ENCODE results near the gene YARS1. TPM values are rescaled to one million over a fixed set of nuclear protein-coding genes. Genes with fewer than 3 reads are reported as not detected.

YARS1 gene
- total and polyA plus RNA-seq, 2 experiments from 2014 or later, result 135 to 179 TPM

DNA sequence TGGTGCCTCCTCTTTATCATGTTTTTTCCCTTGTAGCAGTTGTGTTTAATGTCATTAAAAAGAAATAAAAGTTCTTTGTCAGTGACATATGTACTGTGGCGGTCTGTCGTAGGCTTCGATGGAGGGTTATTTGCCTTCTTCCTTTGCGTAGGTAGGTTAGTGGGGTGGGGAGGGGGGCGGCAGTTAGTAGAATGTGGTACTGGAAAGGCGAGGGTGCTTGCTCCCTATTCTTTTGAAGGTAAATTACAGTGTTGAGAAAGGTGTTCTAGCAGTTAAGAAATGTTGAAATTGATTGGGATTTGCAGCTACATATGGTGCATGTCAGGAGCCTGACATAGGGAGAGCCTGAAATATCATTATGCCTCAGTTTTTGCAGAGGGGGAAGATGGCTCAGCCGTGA lies 41.6 kb upstream of the YARS1 start:
- Histone ChIP-seq H3K79me2 (ENCODE audit: insufficient read depth) (no peaks in the 10 kb centered on the region), H3K27me3 (replicated peaks; ENCODE audit: insufficient read depth) (no peaks in the 10 kb centered on the region), H3K4me2 (ENCODE audit: unreplicated experiment) (no peak overlapping the region), H3K9ac (no peak overlapping the region), H2AFZ (no peak overlapping the region), H3K4me3 (no peak overlapping the region), H3K9me2 (ENCODE audit: insufficient read depth) (no peaks in the 10 kb centered on the region), H3K9me3 (ENCODE audit: low read depth) (no peaks in the 10 kb centered on the region), H4K20me1 (ENCODE audit: insufficient read depth) (no peaks in the 10 kb centered on the region), H3K4me1 (ENCODE audit: insufficient read depth) (peaks cover 6% of the 10 kb centered on the region; the same call in 1 of the 2 replicates), H3K27ac (no peak overlapping the region), H3K36me3 (ENCODE audit: low read depth) (peaks cover 33% of the 10 kb centered on the region), H3F3A (ENCODE audit: insufficient read depth) (no peaks in the 10 kb centered on the region)
- DNase-seq, result no peak
- 91% methylated on average over 7 of the region's 7 CpGs for WGBS, 2 experiments (ENCODE audit: low coverage in 1 of 2, low lambda C conversion rate in 2 of 2, missing lambda C conversion rate in 2 of 2)
- in situ Hi-C loops (cut with MboI), result no loop called here
- no peak for TF ChIP-seq EZH2phosphoT487 (IDR thresholded peaks at IDR 0.05; ENCODE audit: insufficient read depth, low read depth)
- TF ChIP-seq EZH2 (IDR thresholded peaks at IDR 0.05; ENCODE audit: insufficient read depth, poor library complexity, severe bottlenecking), result no peak

DNA sequence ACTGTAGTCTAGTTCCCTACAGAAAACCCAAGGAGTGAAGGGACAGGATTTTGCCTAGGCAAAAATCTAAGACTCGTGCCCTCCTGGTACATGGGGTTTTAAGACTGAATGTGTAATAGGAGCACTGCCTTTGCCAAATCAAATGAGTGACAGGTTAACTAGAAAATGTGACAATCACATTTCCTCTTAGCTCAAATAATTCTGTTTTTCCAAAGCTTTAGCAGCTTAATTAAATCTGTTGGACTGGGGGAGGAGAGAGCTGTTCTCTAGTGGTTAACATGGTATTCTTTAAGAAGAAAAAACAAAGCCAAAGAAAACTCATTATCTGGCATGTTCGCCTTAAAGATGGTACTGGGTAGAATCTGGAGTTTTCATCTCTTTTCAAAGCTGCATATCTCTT lies 41.0 kb upstream of the YARS1 start:
- Histone ChIP-seq H3K4me1 (ENCODE audit: insufficient read depth) (peaks cover 6% of the 10 kb centered on the region; the same call in 1 of the 2 replicates), H3K9me2 (ENCODE audit: insufficient read depth) (no peaks in the 10 kb centered on the region), H3K27ac (no peak overlapping the region), H2AFZ (no peak overlapping the region), H4K20me1 (ENCODE audit: insufficient read depth) (no peaks in the 10 kb centered on the region), H3K4me2 (ENCODE audit: unreplicated experiment) (no peak overlapping the region), H3K27me3 (replicated peaks; ENCODE audit: insufficient read depth) (no peaks in the 10 kb centered on the region), H3K79me2 (ENCODE audit: insufficient read depth) (no peaks in the 10 kb centered on the region), H3F3A (ENCODE audit: insufficient read depth) (no peaks in the 10 kb centered on the region), H3K9ac (no peak overlapping the region), H3K4me3 (no peak overlapping the region), H3K9me3 (ENCODE audit: low read depth) (no peaks in the 10 kb centered on the region), H3K36me3 (ENCODE audit: low read depth) (peaks cover 33% of the 10 kb centered on the region)
- 96 to 98% methylated on average over 2 of the region's 2 CpGs for WGBS, 2 experiments (ENCODE audit: low coverage in 1 of 2, low lambda C conversion rate in 2 of 2, missing lambda C conversion rate in 2 of 2)
- no peak for TF ChIP-seq EZH2phosphoT487 (IDR thresholded peaks at IDR 0.05; ENCODE audit: insufficient read depth, low read depth)
- no peak for TF ChIP-seq EZH2 (IDR thresholded peaks at IDR 0.05; ENCODE audit: insufficient read depth, poor library complexity, severe bottlenecking)
- no peak for DNase-seq
- in situ Hi-C loops (cut with MboI), result no loop called here

- DNase-seq, result no peak
- H3K4me2 ChIP-seq (ENCODE audit: unreplicated experiment), result no peak overlapping the region
- 96 to 97% methylated on average over 13 of the region's 13 CpGs for WGBS, 2 experiments (ENCODE audit: low coverage in 1 of 2, low lambda C conversion rate in 2 of 2, missing lambda C conversion rate in 2 of 2)
- peaks cover 33% of the 10 kb centered on the region for H3K36me3 ChIP-seq (ENCODE audit: low read depth)
- H3K4me3 ChIP-seq, result no peak overlapping the region
- no peaks in the 10 kb centered on the region for H3F3A ChIP-seq (ENCODE audit: insufficient read depth)
- no peak overlapping the region for H3K9ac ChIP-seq
- in situ Hi-C loops (cut with MboI), result no loop called here
- no peaks in the 10 kb centered on the region for H4K20me1 ChIP-seq (ENCODE audit: insufficient read depth)
- no peaks in the 10 kb centered on the region for H3K4me1 ChIP-seq (ENCODE audit: insufficient read depth)
- H3K9me2 ChIP-seq (ENCODE audit: insufficient read depth), result no peaks in the 10 kb centered on the region
- H2AFZ ChIP-seq, result no peak overlapping the region
- H3K27me3 ChIP-seq (replicated peaks; ENCODE audit: insufficient read depth), result no peaks in the 10 kb centered on the region
- TF ChIP-seq EZH2 (IDR thresholded peaks at IDR 0.05; ENCODE audit: insufficient read depth, poor library complexity, severe bottlenecking) (no peak), EZH2phosphoT487 (IDR thresholded peaks at IDR 0.05; ENCODE audit: insufficient read depth, low read depth) (no peak)
- H3K27ac ChIP-seq, result no peak overlapping the region
- no peaks in the 10 kb centered on the region for H3K9me3 ChIP-seq (ENCODE audit: low read depth)
- H3K79me2 ChIP-seq (ENCODE audit: insufficient read depth), result no peaks in the 10 kb centered on the region
Observed at GRCh38 chr1:32855861-32856617, 38.9 kb upstream of the YARS1 start.

DNA sequence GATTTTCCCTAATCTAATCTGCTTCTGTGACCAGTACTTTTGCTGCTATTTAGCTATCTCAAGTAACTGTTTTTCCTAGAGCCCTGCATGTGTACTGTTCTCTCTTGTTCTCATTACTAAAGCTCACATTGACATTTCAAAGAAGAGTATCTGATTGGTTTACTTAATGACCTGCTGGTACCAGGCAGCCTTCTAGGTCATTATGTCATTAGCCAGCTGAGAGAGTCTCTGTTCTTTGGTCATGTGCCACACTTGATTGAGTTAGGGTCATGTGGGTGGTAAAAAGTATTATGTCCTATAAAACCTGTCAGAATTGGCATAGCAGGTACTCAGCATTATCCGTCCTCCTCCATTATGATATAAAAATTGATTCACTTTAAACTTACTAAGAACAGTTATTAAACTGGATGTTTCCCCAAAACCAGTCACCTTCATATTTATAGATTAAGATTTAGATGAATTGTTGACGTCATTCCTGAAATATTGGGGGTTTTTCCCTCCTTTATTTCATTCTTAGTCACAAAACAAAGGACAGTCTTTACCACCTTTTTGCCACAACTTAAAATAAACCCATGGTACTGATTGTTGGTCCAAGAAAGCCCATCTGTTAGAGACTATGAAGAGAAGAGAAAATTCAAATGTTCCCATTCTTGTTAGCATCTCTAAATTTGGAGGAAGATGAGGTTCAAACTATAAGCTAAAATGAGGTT lies 31.4 kb upstream of the YARS1 start:
- Histone ChIP-seq H3K9me3 (ENCODE audit: low read depth) (no peaks in the 10 kb centered on the region), H3K4me3 (no peak overlapping the region), H3K79me2 (ENCODE audit: insufficient read depth) (no peaks in the 10 kb centered on the region), H3K9me2 (ENCODE audit: insufficient read depth) (no peaks in the 10 kb centered on the region), H3K27ac (no peak overlapping the region), H3K4me2 (ENCODE audit: unreplicated experiment) (no peak overlapping the region), H3K27me3 (replicated peaks; ENCODE audit: insufficient read depth) (no peaks in the 10 kb centered on the region), H3K9ac (no peak overlapping the region), H3K36me3 (ENCODE audit: low read depth) (0 out of 2 replicates have a peak, but pooled peaks cover 10% of the 10 kb centered on the region), H3F3A (ENCODE audit: insufficient read depth) (no peaks in the 10 kb centered on the region), H2AFZ (no peak overlapping the region), H3K4me1 (ENCODE audit: insufficient read depth) (no peaks in the 10 kb centered on the region), H4K20me1 (ENCODE audit: insufficient read depth) (no peaks in the 10 kb centered on the region)
- DNase-seq, result no peak
- TF ChIP-seq EZH2 (IDR thresholded peaks at IDR 0.05; ENCODE audit: insufficient read depth, poor library complexity, severe bottlenecking) (no peak), EZH2phosphoT487 (IDR thresholded peaks at IDR 0.05; ENCODE audit: insufficient read depth, low read depth) (no peak)
- WGBS, 2 experiments (ENCODE audit: low coverage in 1 of 2, low lambda C conversion rate in 2 of 2, missing lambda C conversion rate in 2 of 2), result 48 to 52% methylated on average over 2 of the region's 2 CpGs
- in situ Hi-C loops (cut with MboI), result no loop called here
